B cell (primary cell): ENCODE results near the gene MAFB. TPM values are rescaled to one million over a fixed set of nuclear protein-coding genes. Genes with fewer than 3 reads are reported as not detected.

Experiments used
- ATAC-seq: fragments of 200-7000 bp; cut with Tn5 transposase; one replicate; pipeline ENCODE4 v1.10.0; 2021; ENCODE audit warnings: low read depth, mild to moderate bottlenecking, moderate number of reproducible peaks, moderate library complexity
- CTCF ChIA-PET: fragments of 350-600 bp; sonication (Branson Sonifier 250); formaldehyde crosslinking; loops from one replicate; lab custom pipeline; 2021; ENCODE audit warnings: antibody characterized with exemption, inconsistent platforms; lab: Charles Lee
- POLR2A ChIA-PET: fragments of 350-600 bp; sonication (Branson Sonifier 250); formaldehyde crosslinking; loops from one replicate; lab custom pipeline; 2021; ENCODE audit warnings: antibody characterized with exemption; lab: Charles Lee
- DNase-seq: peaks from one replicate; pipeline ENCODE4 v3.0.0; 2013
- H2AFZ ChIP-seq: 2 replicates; pipeline ENCODE4 v1.6.1; 2012; ENCODE audit warnings: mild to moderate bottlenecking, low read depth, low read length; ENCODE audit not compliant: insufficient read depth, poor library complexity, severe bottlenecking
- H3K27ac ChIP-seq, 2 donors: 1 replicate in 1 of 2; 2 replicates in 1 of 2; pipeline ENCODE4 v1.5.1; 2012 to 2013; ENCODE audit warnings: low read length in 2 of 2, mild to moderate bottlenecking in 2 of 2, moderate library complexity in 1 of 2
- H3K27me3 ChIP-seq, 4 experiments: fragments of 200-600 bp in 1 of 4; sonication (generic) in 1 of 4; replicated peaks in 1 of 4; 1 replicate in 2 of 4; 2 replicates in 2 of 4; pipeline versions ENCODE4 v1.6.1 to v1.7.0; 2013 to 2016; ENCODE audit warnings: low read length in 3 of 4, mild to moderate bottlenecking in 2 of 4, mixed read lengths in 1 of 4, moderate library complexity in 1 of 4; ENCODE audit not compliant: insufficient read depth in 4 of 4, control insufficient read depth in 3 of 4; ENCODE audit errors: control extremely low read depth in 1 of 4
- H3K36me3 ChIP-seq, 2 experiments: replicated peaks in 1 of 2; 1 replicate in 1 of 2; 2 replicates in 1 of 2; pipeline versions ENCODE4 v1.6.1 to v1.7.1; 2013; ENCODE audit warnings: low read length in 1 of 2; ENCODE audit not compliant: insufficient read depth in 2 of 2, control insufficient read depth in 1 of 2; ENCODE audit errors: control extremely low read depth in 1 of 2, extremely low read depth in 1 of 2
- H3K4me1 ChIP-seq, 2 donors: fragments of 200-600 bp in 1 of 2; sonication (generic) in 1 of 2; 1 replicate in 1 of 2; 2 replicates in 1 of 2; pipeline versions ENCODE4 v1.5.1 to v1.6.1; 2013 to 2017; ENCODE audit warnings: low read length in 2 of 2; ENCODE audit not compliant: control insufficient read depth in 2 of 2, insufficient read depth in 2 of 2
- H3K4me2 ChIP-seq: replicated peaks from 2 replicates; pipeline ENCODE3; 2012; ENCODE audit warnings: mild to moderate bottlenecking, low read depth, low read length; ENCODE audit not compliant: poor library complexity, severe bottlenecking
- H3K4me3 ChIP-seq, 5 experiments: fragments of 200-600 bp in 1 of 5; sonication (generic) in 1 of 5; 1 replicate in 3 of 5; 2 replicates in 2 of 5; pipeline versions ENCODE4 v1.5.1 to v1.7.0; 2011 to 2016; ENCODE audit warnings: low read length in 4 of 5, mild to moderate bottlenecking in 4 of 5, low read depth in 2 of 5, control low read depth in 1 of 5, moderate library complexity in 1 of 5; ENCODE audit not compliant: insufficient read depth in 1 of 5; ENCODE audit errors: control extremely low read depth in 1 of 5, extremely low read depth in 1 of 5
- H3K79me2 ChIP-seq: fragments of 200-600 bp; sonication (generic); one replicate; pipeline ENCODE4 v1.6.0; 2016; ENCODE audit warnings: low read length; ENCODE audit not compliant: control insufficient read depth, insufficient read depth
- H3K9ac ChIP-seq: fragments of 200-600 bp; sonication (generic); 2 replicates; pipeline ENCODE4 v1.6.1; 2017; ENCODE audit warnings: mild to moderate bottlenecking, low read length, moderate library complexity
- H3K9me3 ChIP-seq, 3 donors: one replicate each; pipeline versions ENCODE4 v1.6.1 to v1.7.1; 2013; ENCODE audit warnings: low read length in 2 of 3; ENCODE audit not compliant: control insufficient read depth in 2 of 3, insufficient read depth in 1 of 3; ENCODE audit errors: control extremely low read depth in 1 of 3
- H4K20me1 ChIP-seq: 2 replicates; pipeline ENCODE4 v1.6.0; 2012; ENCODE audit warnings: mild to moderate bottlenecking, low read length; ENCODE audit not compliant: insufficient read depth, control insufficient read depth, poor library complexity, severe bottlenecking
- H3K27ac Mint-ChIP-seq: one replicate; pipeline ENCODE4 v1.8.0; 2021; ENCODE audit warnings: mixed read lengths
- H3K27me3 Mint-ChIP-seq: one replicate; pipeline ENCODE4 v1.8.0; 2021; ENCODE audit warnings: mixed read lengths
- H3K4me1 Mint-ChIP-seq: one replicate; pipeline ENCODE4 v1.8.0; 2021; ENCODE audit warnings: mixed read lengths
- H3K4me3 Mint-ChIP-seq: one replicate; pipeline ENCODE4 v1.8.0; 2021; ENCODE audit warnings: mixed read lengths
- H3K9me3 Mint-ChIP-seq: one replicate; pipeline ENCODE4 v1.8.0; 2022; ENCODE audit warnings: mixed read lengths; ENCODE audit not compliant: insufficient read depth
- EZH2 ChIP-seq: IDR thresholded peaks from 2 replicates; pipeline ENCODE4 v1.6.1; 2012; ENCODE audit warnings: borderline replicate concordance, low read depth, mild to moderate bottlenecking, moderate library complexity, low read length; ENCODE audit not compliant: insufficient read depth, poor library complexity, severe bottlenecking
- WGBS: methylation state at CpG from one replicate; pipeline ENCODE4 v1.1.5; 2013; ENCODE audit warnings: missing lambda C conversion rate; ENCODE audit not compliant: insufficient coverage; 5-methylcytosine and 5-hydroxymethylcytosine counted together
- intact Hi-C: fragments of 100-400 bp; cut with micrococcal nuclease; formaldehyde crosslinking; loops from one replicate; pipeline ENCODE4 v1.10.0; 2022
- polyA plus RNA-seq: library from polyadenylated mRNA; depleted of rRNA; stranded (reverse); fragments of >200 nt; gene quantifications from 2 replicates; pipeline ENCODE4 v1.2.3, GENCODE V29; 2012
- total RNA-seq, 2 donors: library from RNA; stranded (reverse); fragments of 120-200 nt in 1 of 2; gene quantifications; 1 replicate in 1 of 2; 2 replicates in 1 of 2; pipeline versions ENCODE4 v1.2.3 to v1.2.4, GENCODE V29; 2013 to 2022
- TF ChIP-seq, protein P1 (sequence below): fragments of 200-600 bp; IDR thresholded peaks from one replicate; pipeline ENCODE4 v1.8.0; 2022; ENCODE audit warnings: antibody characterized with exemption, mild to moderate bottlenecking

The MAFB gene
- total and polyA plus RNA-seq, 2 donors (not counting 1 experiment from before 2014, with no cell fraction given) = 1.6 to 1.8 TPM

DNA sequence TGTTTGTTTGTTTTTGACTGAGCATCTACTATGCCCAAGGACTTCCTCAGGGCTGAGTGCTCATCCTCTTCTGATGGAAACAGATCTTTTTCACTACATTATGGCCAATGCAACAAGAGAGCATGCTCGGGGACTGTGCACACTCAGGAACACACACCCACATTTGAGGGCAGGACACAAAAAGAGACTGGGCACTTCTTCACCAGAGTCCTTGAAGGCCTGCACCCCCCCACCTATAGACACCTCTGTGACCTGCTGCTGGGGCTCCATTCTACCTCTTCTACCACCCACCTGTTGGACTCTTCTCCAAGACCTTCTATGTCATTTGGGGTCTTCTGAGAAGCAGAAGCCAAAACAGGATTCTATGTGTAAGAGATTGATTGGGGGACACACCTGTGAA lies 9.2 kb upstream of the MAFB start:
- Histone ChIP-seq H3K36me3 (no peaks in the 10 kb centered on the region), H3K27ac (no peak overlapping the region), H3K4me3 (no peak overlapping the region), H3K4me1 (no peaks in the 10 kb centered on the region), H3K9ac (no peak overlapping the region), H3K4me2 (no peak overlapping the region), H3K79me2 (no peaks in the 10 kb centered on the region), H2AFZ (no peak overlapping the region), H3K9me3 (peaks cover 0 to 3% (median 0%) of the 10 kb centered on the region in 3 donors), H3K27me3 (peaks cover 0 to 30% (median 22%) of the 10 kb centered on the region in 4 experiments), H4K20me1 (no peaks in the 10 kb centered on the region)
- Mint-ChIP-seq H3K27me3 (peaks cover 70% of the 10 kb centered on the region), H3K4me1 (no peaks in the 10 kb centered on the region), H3K4me3 (no peak overlapping the region), H3K27ac (no peak overlapping the region), H3K9me3 (no peaks in the 10 kb centered on the region)
- ATAC-seq (no peak), DNase-seq (no peak)
- TF ChIP-seq EZH2 = no peak
- TF ChIP-seq, protein P1, sequence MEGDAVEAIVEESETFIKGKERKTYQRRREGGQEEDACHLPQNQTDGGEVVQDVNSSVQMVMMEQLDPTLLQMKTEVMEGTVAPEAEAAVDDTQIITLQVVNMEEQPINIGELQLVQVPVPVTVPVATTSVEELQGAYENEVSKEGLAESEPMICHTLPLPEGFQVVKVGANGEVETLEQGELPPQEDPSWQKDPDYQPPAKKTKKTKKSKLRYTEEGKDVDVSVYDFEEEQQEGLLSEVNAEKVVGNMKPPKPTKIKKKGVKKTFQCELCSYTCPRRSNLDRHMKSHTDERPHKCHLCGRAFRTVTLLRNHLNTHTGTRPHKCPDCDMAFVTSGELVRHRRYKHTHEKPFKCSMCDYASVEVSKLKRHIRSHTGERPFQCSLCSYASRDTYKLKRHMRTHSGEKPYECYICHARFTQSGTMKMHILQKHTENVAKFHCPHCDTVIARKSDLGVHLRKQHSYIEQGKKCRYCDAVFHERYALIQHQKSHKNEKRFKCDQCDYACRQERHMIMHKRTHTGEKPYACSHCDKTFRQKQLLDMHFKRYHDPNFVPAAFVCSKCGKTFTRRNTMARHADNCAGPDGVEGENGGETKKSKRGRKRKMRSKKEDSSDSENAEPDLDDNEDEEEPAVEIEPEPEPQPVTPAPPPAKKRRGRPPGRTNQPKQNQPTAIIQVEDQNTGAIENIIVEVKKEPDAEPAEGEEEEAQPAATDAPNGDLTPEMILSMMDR = no peak
- 73% methylated on average over 1 of the region's 1 CpG for WGBS
- ChIA-PET CTCF (no interaction called here), POLR2A (no interaction called here)
- intact Hi-C loops = no loop called here

DNA sequence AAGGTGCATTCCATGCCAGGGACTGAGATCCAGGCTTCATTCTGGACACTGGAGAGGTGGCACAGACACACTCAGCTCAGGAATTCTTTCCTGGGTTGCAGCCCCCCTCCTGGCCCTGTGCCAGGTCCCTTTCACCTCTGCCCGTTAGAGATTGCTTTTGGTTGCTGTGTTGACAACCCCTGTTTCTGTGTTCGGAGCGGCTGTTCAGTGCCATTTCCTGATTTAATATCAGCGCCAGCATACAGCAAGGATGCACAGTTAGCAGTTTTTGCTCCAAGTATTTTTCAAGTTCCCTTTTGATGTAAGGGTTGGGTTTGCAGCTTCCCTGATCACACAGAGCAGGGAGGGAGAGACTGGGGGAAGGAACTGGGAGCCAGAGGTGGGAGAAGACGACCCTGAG lies 8.5 kb upstream of the MAFB start:
- DNase-seq (no peak), ATAC-seq (no peak)
- Histone ChIP-seq H3K79me2 (no peaks in the 10 kb centered on the region), H3K9ac (no peak overlapping the region), H3K27ac (no peak overlapping the region), H2AFZ (no peak overlapping the region), H4K20me1 (no peaks in the 10 kb centered on the region), H3K36me3 (no peaks in the 10 kb centered on the region), H3K9me3 (peaks cover 0 to 3% (median 0%) of the 10 kb centered on the region in 3 donors), H3K4me2 (no peak overlapping the region), H3K4me3 (no peak overlapping the region), H3K4me1 (no peaks in the 10 kb centered on the region), H3K27me3 (peaks cover 0 to 35% (median 28%) of the 10 kb centered on the region in 4 experiments)
- intact Hi-C loops = no loop called here
- peaks cover 74% of the 10 kb centered on the region for H3K27me3 Mint-ChIP-seq
- ChIA-PET CTCF (no interaction called here), POLR2A (no interaction called here)
- no peak overlapping the region for H3K4me3 Mint-ChIP-seq
- H3K4me1 Mint-ChIP-seq = no peaks in the 10 kb centered on the region
- H3K9me3 Mint-ChIP-seq = no peaks in the 10 kb centered on the region
- TF ChIP-seq, protein P1 = no peak
- no peak for TF ChIP-seq EZH2
- 16% methylated on average over 4 of the region's 5 CpGs for WGBS
- no peak overlapping the region for H3K27ac Mint-ChIP-seq
